NCI-H226 (cell line): ENCODE data around the gene CBFA2T2.
"Not testable (repeated sequence)": the region's sequence is repeated elsewhere in the genome, so short reads cannot be mapped to it uniquely, and the experiment has no call there.

Experiments used
- DNase-seq: peaks from one replicate; pipeline ENCODE4 v3.0.0-alpha.2; 2015

CBFA2T2 gene

GRCh38 chr20:33630507-33630906 is 140.6 kb downstream of the CBFA2T2 start:
- no peak for DNase-seq

- not testable (repeated sequence) for DNase-seq
Measured at GRCh38 chr20:33631910-33632309, 142.0 kb downstream of the CBFA2T2 start.

GRCh38 chr20:33635341-33635740 is 145.4 kb downstream of the CBFA2T2 start:
- DNase-seq, result no peak

GRCh38 chr20:33636776-33637175 is 146.9 kb downstream of the CBFA2T2 start:
- DNase-seq, result no peak

GRCh38 chr20:33640287-33640686 is 150.4 kb downstream of the CBFA2T2 start:
- DNase-seq, result no peak

GRCh38 chr20:33644313-33645071 is 154.6 kb downstream of the CBFA2T2 start:
- no peak for DNase-seq

DNA sequence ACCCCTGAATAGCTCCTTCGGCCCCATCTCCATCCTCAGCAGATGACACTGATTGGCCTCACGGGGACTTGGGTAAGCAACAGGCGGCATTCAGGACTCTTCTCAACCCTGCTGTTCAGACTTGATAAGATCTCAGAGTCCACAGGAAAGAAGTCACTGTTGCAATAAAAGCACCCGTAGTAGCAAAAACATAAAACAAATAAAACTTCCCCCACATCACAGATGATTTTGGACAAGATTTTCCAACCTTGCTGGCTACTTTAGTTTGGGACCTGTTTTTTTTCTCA is 155.1 kb downstream of the CBFA2T2 start:
- DNase-seq, result no peak

DNA sequence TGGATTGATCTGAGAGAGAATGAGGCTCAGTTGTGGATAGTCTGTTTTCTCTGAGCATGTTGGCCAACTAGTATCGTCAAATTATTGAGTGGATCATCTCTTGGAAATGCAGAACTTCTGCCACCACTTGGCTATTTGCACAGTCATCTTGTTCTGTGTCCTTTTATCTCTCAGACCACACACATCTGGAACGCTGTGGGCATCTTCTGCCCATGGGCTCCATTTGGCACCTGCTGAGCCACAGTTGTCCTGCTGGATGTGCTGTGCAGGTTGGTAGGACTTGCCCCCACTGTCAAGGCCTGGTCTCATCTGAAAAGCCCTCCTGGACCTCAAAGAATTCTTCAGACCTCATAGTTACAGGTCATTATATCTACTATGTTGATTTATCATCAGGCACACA is 155.5 kb downstream of the CBFA2T2 start:
- DNase-seq, result no peak

DNA sequence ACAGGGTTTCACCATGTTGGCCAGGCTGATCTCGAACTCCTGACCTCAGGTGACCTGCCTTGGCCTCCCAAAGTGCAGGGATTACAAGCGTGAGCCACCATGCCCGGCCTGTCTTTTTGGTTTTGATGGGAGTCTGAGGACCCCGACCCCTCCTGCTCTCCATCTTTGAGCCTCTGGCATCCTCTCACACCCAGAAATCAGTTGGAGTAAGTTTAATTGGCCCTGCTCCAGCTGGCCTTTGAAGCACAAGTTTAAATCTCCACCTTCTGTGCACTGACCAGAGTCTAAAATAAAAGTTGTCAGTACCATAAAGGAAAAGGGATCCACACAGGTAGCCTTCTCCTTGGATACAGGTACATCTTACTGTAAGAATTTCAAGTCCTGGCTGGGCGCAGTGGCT is 156.3 kb downstream of the CBFA2T2 start:
- no peak for DNase-seq

DNA sequence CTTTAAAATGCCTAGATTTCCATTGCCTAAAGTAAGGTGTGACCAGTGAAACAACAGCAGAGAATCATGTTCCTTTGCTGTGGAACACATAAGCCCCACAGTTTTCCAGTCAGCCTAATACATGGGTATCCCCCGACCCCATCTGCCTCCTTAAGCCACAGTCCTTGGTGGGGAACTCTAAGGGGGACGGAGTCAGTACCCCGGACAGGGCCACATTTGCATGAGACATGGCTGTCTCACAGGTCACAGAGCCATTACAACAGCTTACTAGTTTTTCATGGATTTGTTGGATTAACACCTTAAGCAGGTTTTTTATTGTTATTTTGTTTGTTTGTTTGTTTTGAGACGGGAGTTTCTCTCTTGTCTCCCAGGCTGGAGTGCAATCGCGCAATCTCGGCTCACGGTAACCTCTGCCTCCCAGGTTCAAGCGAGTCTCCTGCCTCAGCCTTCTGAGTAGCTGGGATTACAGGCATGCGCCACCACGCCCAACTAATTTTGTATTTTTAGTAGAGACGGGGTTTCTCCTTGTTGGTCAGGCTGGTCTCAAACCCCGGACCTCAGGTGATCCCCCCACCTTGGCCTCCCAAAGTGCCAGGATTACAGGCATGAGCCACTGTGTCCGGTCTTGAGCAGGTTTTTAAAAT is 157.2 kb downstream of the CBFA2T2 start:
- DNase-seq, result not testable (repeated sequence)

- no peak for DNase-seq
Measured at GRCh38 chr20:33647603-33648395, 157.9 kb downstream of the CBFA2T2 start.

DNA sequence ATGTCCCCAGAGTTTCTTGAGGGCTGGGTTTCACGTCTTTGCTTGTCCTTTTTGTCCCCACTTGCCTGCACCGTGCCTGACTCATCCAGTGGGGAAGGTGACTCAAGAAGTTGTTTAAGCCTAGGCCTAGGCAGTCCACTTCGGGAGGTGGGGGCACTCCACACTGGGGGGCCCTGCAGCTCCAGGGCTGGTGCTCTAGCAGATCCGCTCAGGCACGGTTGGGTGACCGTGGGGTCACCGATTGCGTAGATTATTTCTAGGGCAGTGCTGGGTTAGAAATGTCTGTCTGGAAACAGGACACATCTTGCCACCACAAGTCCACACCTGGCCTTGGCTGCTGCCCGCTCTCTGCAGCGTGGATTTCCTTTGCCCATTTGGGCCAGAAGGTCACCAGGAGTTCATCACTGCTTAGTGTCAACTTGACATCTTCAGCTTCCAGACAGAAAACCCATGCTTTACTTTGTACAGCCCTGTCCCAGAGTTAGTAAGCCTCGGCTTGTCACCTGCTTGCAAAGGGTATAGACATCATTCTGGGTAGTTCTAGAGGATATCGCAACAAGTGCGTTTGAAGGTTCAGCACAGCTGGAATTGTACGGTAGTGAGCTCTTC is 158.6 kb downstream of the CBFA2T2 start:
- no peak for DNase-seq

- DNase-seq, result no peak
Measured at GRCh38 chr20:33649201-33649681, 159.3 kb downstream of the CBFA2T2 start.

GRCh38 chr20:33650111-33650752 is 160.3 kb downstream of the CBFA2T2 start:
- DNase-seq, result no peak

- no peak for DNase-seq
Measured at GRCh38 chr20:33650753-33651561, 161.1 kb downstream of the CBFA2T2 start.

DNA sequence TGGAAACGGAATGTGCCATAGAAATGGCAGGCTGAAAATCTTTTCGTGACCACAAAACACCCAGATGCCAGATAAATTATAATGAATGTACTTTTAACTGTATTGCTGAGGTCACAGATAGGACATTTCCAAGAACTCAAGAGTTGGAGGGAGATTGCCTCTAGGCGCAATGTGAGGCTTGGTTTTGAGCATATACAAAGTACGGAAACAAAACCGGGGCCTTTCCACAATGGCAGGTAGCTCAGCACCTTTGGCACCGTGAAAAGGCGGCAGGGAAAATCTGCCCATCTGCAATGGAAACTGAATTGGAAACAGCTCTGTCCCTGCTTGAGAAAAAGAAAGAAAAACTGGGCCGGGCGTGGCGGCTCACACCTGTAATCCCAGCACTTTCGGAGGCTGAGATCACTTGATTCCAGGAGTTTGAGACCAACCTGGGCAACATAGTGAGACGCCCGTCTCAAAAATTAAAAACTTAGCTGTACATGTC is 161.7 kb downstream of the CBFA2T2 start:
- DNase-seq, result no peak

DNA sequence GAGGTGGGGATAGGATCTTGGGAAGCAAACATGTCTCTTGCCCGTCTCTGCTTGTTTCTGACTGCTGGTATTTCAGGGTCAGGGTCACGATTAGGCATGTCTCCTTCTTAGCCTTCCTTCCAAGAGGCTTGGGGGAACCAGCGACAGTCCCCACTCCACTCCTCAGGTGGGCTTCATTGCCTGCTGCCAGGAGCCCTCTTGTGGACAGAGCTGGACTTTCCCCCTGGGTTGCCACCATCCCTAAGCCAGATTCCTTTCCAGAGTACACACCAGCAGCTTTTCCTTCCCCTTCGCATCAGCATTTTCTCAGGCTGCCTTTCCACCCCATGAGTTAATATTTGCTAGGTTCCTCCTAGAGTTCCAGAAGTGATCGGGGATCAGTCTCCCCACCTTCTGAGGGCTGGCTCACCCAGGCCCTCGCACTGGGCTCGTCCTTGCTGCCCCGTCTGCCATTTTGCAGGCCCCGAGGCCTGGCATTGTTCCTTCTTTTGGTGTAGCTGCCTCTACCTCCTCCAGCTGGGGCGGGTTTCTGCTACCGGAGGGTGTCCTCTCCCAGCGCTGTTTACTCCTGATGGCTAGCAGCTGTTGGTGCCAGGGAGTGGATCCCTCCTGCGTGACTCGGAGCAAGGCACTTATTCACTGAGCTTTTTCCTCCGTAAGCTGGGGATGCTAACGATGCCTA is 163.5 kb downstream of the CBFA2T2 start:
- peak; percentile 29 for DNase-seq

DNA sequence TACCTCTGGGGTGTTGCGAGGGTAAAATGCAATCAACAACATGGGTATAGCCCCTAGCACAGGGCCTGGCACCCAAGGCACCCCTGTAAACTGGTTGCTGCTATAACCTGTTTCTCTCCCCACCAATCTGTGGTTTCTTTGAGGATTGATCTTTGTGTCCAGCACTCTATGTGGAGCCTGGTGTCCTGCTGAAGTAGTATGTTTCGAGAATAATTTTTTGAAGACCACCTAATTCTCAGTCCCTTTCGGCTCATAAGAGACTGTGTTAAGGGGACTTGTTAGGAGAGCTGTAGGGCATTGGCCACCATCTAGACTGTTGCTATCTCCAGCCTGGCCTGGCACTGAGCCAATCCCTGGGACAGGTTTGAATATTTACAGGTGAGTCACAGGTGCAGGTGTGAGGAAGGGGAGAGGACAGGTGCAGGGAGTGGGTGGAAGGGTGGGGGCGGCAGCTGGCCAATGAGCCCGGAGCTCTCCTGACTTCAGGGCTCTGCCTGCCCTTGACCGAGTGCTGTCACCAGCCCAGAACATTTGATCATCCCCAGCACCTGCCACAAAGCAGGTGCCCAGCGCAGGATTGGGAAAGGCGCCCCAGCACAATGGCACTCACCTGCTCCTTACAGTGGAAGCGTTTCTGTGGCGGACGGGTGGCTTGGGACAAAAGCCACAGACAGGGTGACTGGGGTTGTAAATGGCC is 164.2 kb downstream of the CBFA2T2 start:
- DNase-seq, result no peak

DNA sequence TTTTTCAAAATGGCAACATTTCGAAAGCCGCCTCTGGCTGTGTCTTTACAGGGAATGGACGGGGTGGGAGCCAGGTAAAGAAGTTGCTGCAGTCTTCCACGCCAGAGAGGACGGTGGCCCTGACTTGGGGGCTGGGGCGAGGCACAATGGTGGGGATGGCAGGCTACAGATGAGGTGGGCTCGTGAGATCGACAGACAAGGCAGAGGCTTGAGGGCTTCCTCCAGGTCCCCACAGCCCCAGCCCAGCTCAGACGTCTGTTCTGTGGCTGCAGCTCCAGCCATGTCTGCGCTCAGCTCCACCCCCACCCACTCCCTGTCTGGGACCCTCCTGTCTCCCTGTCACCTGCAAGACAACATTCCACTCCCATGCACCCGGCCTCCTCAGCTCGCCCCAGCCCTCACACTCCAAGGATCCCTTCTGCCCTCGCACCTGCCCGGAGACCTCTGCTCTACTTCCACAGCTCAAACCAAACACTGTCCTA is 164.8 kb downstream of the CBFA2T2 start:
- DNase-seq, result no peak

DNA sequence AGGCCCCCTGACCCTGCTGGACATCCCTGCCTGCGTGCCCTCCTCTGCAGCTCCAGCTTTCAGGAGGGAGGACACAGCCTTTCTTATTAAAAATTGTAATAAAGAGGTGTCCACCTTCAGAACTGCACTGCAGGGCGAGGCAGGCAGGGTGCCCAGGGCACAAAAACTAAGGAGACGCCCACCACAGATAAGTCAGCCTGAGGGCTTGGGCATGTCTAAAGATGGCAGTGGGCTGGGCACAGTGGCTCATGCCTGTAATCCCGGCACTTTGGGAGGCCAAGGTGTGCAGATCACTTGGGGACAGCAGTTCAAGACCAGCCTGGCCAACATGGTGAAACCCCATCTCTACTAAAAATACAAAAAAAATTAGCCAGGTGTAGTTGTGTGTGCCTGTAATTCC is 165.3 kb downstream of the CBFA2T2 start:
- no peak for DNase-seq
